Central memory CD4-positive, alpha-beta T cell (primary cell): ENCODE data around the gene PEMT.

Experiments
- DNase-seq: peaks from one replicate; pipeline ENCODE4 v3.0.0; 2022

PEMT gene

GRCh38 chr17:17552351-17553216, 38.9 kb downstream of the PEMT start:
- DNase-seq, result no peak

- no peak for DNase-seq
Measured at GRCh38 chr17:17551361-17551760, 40.1 kb downstream of the PEMT start.

GRCh38 chr17:17549732-17550366, 41.7 kb downstream of the PEMT start:
- DNase-seq, result no peak

GRCh38 chr17:17548044-17548443, 43.5 kb downstream of the PEMT start:
- DNase-seq, result no peak

- DNase-seq, result no peak
Measured at GRCh38 chr17:17547210-17547764, 44.2 kb downstream of the PEMT start.

- DNase-seq, result no peak
Measured at GRCh38 chr17:17546399-17547185, 44.9 kb downstream of the PEMT start.

GRCh38 chr17:17545984-17546383, 45.5 kb downstream of the PEMT start:
- no peak for DNase-seq

GRCh38 chr17:17545031-17545820, 46.3 kb downstream of the PEMT start:
- no peak for DNase-seq

- DNase-seq, result no peak
Measured at GRCh38 chr17:17542906-17543635, 48.4 kb downstream of the PEMT start.

GRCh38 chr17:17541640-17542001, 49.9 kb downstream of the PEMT start:
- no peak for DNase-seq

GRCh38 chr17:17540935-17541639, 50.4 kb downstream of the PEMT start:
- DNase-seq, result no peak

GRCh38 chr17:17540278-17540906, 51.1 kb downstream of the PEMT start:
- no peak for DNase-seq

- DNase-seq, result no peak
Measured at GRCh38 chr17:17539591-17539990, 51.9 kb downstream of the PEMT start.

GRCh38 chr17:17538417-17539391, 52.8 kb downstream of the PEMT start:
- no peak for DNase-seq

GRCh38 chr17:17537311-17538099, 54.0 kb downstream of the PEMT start:
- DNase-seq, result no peak

GRCh38 chr17:17536702-17537101, 54.8 kb downstream of the PEMT start:
- DNase-seq, result no peak

- DNase-seq, result no peak
Measured at GRCh38 chr17:17535957-17536356, 55.6 kb downstream of the PEMT start.

- DNase-seq, result no peak
Measured at GRCh38 chr17:17533901-17534441, 57.5 kb downstream of the PEMT start.
